ENCODE results near the gene CCDC30.

Gene CCDC30

GRCh38 chr1:42430286-42431135, 32.6 kb upstream of the CCDC30 start:
- no peak for DNase-seq (ENCODE audit: low read depth)
- no peak overlapping the region for H3K4me3 ChIP-seq (ENCODE audit: low read depth, low read length)
- TF ChIP-seq MAX (IDR thresholded peaks at IDR 0.05; ENCODE audit: low read depth, low read length) (no peak), MYC (IDR thresholded peaks at IDR 0.05; ENCODE audit: low read depth, low read length) (no peak), POLR2A (IDR thresholded peaks at IDR 0.05; ENCODE audit: extremely low read depth, insufficient read length) (no peak), CTCF (IDR thresholded peaks at IDR 0.05; ENCODE audit: low read depth, low read length) (no peak)

- DNase-seq (ENCODE audit: low read depth): no peak
- no peak overlapping the region for H3K4me3 ChIP-seq (ENCODE audit: low read depth, low read length)
- TF ChIP-seq MYC (IDR thresholded peaks at IDR 0.05; ENCODE audit: low read depth, low read length): no peak
- TF ChIP-seq POLR2A (IDR thresholded peaks at IDR 0.05; ENCODE audit: extremely low read depth, insufficient read length): no peak
- TF ChIP-seq MAX (IDR thresholded peaks at IDR 0.05; ENCODE audit: low read depth, low read length): no peak
- no peak for TF ChIP-seq CTCF (IDR thresholded peaks at IDR 0.05; ENCODE audit: low read depth, low read length)
Measured at GRCh38 chr1:42431514-42431913, 31.6 kb upstream of the CCDC30 start.

- no peak overlapping the region for H3K4me3 ChIP-seq (ENCODE audit: low read depth, low read length)
- TF ChIP-seq CTCF (IDR thresholded peaks at IDR 0.05; ENCODE audit: low read depth, low read length): no peak
- no peak for TF ChIP-seq POLR2A (IDR thresholded peaks at IDR 0.05; ENCODE audit: extremely low read depth, insufficient read length)
- TF ChIP-seq MYC (IDR thresholded peaks at IDR 0.05; ENCODE audit: low read depth, low read length): no peak
- no peak for TF ChIP-seq MAX (IDR thresholded peaks at IDR 0.05; ENCODE audit: low read depth, low read length)
- no peak for DNase-seq (ENCODE audit: low read depth)
Measured at GRCh38 chr1:42432714-42433113, 30.4 kb upstream of the CCDC30 start.

GRCh38 chr1:42433369-42433768, 29.7 kb upstream of the CCDC30 start:
- TF ChIP-seq POLR2A (IDR thresholded peaks at IDR 0.05; ENCODE audit: extremely low read depth, insufficient read length): no peak
- no peak for TF ChIP-seq MYC (IDR thresholded peaks at IDR 0.05; ENCODE audit: low read depth, low read length)
- no peak for TF ChIP-seq CTCF (IDR thresholded peaks at IDR 0.05; ENCODE audit: low read depth, low read length)
- no peak for TF ChIP-seq MAX (IDR thresholded peaks at IDR 0.05; ENCODE audit: low read depth, low read length)
- no peak overlapping the region for H3K4me3 ChIP-seq (ENCODE audit: low read depth, low read length)
- DNase-seq (ENCODE audit: low read depth): no peak

- DNase-seq (ENCODE audit: low read depth): no peak
- no peak for TF ChIP-seq MAX (IDR thresholded peaks at IDR 0.05; ENCODE audit: low read depth, low read length)
- TF ChIP-seq CTCF (IDR thresholded peaks at IDR 0.05; ENCODE audit: low read depth, low read length): no peak
- no peak for TF ChIP-seq POLR2A (IDR thresholded peaks at IDR 0.05; ENCODE audit: extremely low read depth, insufficient read length)
- no peak for TF ChIP-seq MYC (IDR thresholded peaks at IDR 0.05; ENCODE audit: low read depth, low read length)
- no peak overlapping the region for H3K4me3 ChIP-seq (ENCODE audit: low read depth, low read length)
Measured at GRCh38 chr1:42434340-42434739, 28.7 kb upstream of the CCDC30 start.
